Activated T-cell treated with anti-CD3 and anti-CD28 coated beads, Interleukin-2, amount 50 U/mL, for 72 hours (primary cell): ENCODE measurements around the gene ZNF692. TPM values are rescaled to one million over a fixed set of nuclear protein-coding genes. Genes with fewer than 3 reads are reported as not detected.
"Not testable (repeated sequence)": the region's sequence is repeated elsewhere in the genome, so short reads cannot be mapped to it uniquely, and the experiment has no call there.

Experiments used
- ATAC-seq, 2 donors: fragments of 150-1000 bp; cut with Tn5 transposase; replicated peaks in 1 of 2; 2 replicates each; pipeline ENCODE4 v1.10.0; 2021; ENCODE audit warnings: moderate library complexity in 2 of 2, mild to moderate bottlenecking in 1 of 2
- DNase-seq, 2 donors: peaks; one replicate each; pipeline ENCODE4 v3.0.0; 2021 to 2022; ENCODE audit warnings: mixed read lengths in 1 of 2
- H3K27ac Mint-ChIP-seq: one replicate; pipeline ENCODE4 v1.8.0; 2022; ENCODE audit warnings: mild to moderate bottlenecking, moderate library complexity, mixed read lengths
- H3K27me3 Mint-ChIP-seq: one replicate; pipeline ENCODE4 v1.8.0; 2022; ENCODE audit warnings: low read depth, mixed read lengths
- H3K36me3 Mint-ChIP-seq, 2 donors: one replicate each; pipeline ENCODE4 v1.8.0; 2022; ENCODE audit warnings: mixed read lengths in 2 of 2, mild to moderate bottlenecking in 1 of 2; ENCODE audit not compliant: insufficient read depth in 2 of 2
- H3K4me1 Mint-ChIP-seq: one replicate; pipeline ENCODE4 v1.8.0; 2022; ENCODE audit warnings: low read depth, mixed read lengths
- H3K4me3 Mint-ChIP-seq, 2 donors: one replicate each; pipeline ENCODE4 v1.8.0; 2022; ENCODE audit warnings: mild to moderate bottlenecking in 2 of 2, mixed read lengths in 2 of 2, moderate library complexity in 2 of 2
- H3K9me3 Mint-ChIP-seq, 2 donors: one replicate each; pipeline ENCODE4 v1.8.0; 2022; ENCODE audit warnings: mixed read lengths in 2 of 2
- total RNA-seq, 2 donors: library from RNA; stranded (reverse); gene quantifications; one replicate each; pipeline ENCODE4 v1.2.3, GENCODE V29; 2022

The ZNF692 gene
- total RNA-seq, 2 donors from 2014 or later: 42.8 to 57.6 TPM

DNA sequence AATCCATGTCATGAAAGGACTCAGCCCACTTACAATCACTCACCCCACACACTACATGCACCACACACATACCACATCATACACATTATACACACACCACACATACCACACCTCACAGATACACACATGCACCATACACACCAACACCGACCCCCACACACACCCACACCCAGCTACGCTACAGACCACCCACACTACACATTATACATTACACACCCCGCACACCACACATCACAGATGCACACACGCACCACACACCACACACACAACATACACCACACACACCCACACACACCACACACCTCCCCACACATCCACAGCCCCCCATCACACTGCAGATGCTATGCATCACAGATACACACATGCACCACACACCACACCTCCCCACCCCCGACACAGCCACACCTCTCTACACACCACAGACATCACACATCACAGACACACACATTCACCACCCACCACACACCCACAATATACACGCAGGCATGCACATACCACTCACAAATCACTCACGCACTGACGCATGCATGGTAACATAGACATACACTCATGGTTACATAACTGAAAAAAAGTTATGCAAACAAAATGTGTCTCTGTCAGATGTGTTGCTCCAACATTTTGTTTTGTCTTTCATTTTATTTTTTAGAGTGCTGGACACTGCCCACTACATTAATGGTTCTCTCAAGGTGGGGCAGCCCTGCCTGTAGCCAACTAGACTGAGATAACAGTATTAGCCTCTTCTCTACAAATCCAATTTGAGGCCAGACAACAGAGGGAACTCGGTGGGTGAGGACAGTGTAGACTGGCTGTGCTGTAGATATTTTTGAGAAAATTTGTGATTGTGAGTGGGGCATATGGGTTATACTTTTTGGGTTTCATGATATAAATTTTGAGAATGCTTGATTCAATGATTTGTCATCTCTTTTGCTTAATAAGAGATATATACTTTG is 31.9 kb upstream of the ZNF692 start:
- no peak overlapping the region for H3K4me3 Mint-ChIP-seq
- H3K9me3 Mint-ChIP-seq: no peaks in the 10 kb centered on the region
- H3K36me3 Mint-ChIP-seq: no peaks in the 10 kb centered on the region
- ATAC-seq (no peak), DNase-seq (no peak)
- H3K27ac Mint-ChIP-seq: no peak overlapping the region
- H3K4me1 Mint-ChIP-seq: no peaks in the 10 kb centered on the region
- peaks cover 20% of the 10 kb centered on the region for H3K27me3 Mint-ChIP-seq

DNA sequence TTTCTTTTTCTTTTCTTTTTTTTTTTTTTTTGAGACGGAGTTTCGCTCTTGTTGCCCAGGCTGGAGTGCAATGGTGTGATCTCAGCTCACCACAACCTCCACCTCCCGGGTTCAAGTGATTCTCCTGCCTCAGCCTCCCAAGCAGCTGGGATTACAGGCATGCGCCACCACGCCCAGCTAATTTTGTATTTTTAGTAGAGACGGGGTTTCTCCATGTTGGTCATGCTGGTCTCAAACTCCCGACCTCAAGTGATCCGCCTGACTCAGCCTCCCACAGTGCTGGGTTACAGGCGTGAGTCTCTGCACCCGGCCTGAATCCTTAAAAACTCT is 31.0 kb upstream of the ZNF692 start:
- not testable (repeated sequence) for DNase-seq, H3K36me3 Mint-ChIP-seq, H3K4me3 Mint-ChIP-seq, H3K9me3 Mint-ChIP-seq, ATAC-seq, H3K27ac Mint-ChIP-seq, H3K4me1 Mint-ChIP-seq
- H3K27me3 Mint-ChIP-seq: peaks cover 18% of the 10 kb centered on the region

DNA sequence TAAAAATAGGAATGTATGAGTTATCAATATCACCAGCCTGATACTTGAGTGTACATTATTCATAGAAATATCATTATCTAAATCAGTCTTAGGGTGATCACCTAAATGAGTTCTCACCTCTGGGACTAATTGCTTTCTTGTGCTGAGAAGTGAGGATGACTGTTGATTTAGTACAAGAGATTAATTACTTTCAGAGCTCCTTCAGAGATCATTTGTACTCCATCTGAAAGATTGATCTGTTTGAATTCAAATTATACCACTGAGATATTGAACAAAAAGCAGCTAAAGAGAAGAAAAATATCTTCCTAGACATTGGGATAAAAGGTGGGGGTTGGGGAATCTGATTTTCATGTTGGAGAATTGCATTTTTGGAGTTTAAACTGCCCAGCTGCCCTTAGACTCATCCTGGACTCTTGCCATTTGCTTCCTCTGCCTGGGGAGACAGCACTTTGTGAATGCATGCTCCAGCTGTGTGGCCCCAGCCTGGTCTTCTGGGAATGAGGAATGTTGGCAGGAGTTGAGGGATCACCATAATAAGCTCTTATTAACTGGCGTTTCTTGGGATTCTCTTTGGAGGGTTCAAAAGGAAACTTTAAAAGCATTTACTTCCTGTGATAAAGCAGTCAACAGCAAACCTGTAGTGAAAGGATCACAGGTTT is 27.5 kb upstream of the ZNF692 start:
- H3K36me3 Mint-ChIP-seq: no peaks in the 10 kb centered on the region
- peaks cover 18% of the 10 kb centered on the region for H3K27me3 Mint-ChIP-seq
- ATAC-seq: no peak
- no peaks in the 10 kb centered on the region for H3K9me3 Mint-ChIP-seq
- no peaks in the 10 kb centered on the region for H3K4me1 Mint-ChIP-seq
- no peak overlapping the region for H3K4me3 Mint-ChIP-seq
- no peak overlapping the region for H3K27ac Mint-ChIP-seq
- no peak for DNase-seq

- ATAC-seq: no peak
- DNase-seq: no peak
- Mint-ChIP-seq H3K27me3 (peaks cover 12% of the 10 kb centered on the region), H3K36me3 (no peaks in the 10 kb centered on the region), H3K9me3 (no peaks in the 10 kb centered on the region), H3K4me3 (no peak overlapping the region), H3K4me1 (no peaks in the 10 kb centered on the region), H3K27ac (peak overlapping the region; percentile 4)
Measured at GRCh38 chr1:248885646-248886045, 26.8 kb upstream of the ZNF692 start.

DNA sequence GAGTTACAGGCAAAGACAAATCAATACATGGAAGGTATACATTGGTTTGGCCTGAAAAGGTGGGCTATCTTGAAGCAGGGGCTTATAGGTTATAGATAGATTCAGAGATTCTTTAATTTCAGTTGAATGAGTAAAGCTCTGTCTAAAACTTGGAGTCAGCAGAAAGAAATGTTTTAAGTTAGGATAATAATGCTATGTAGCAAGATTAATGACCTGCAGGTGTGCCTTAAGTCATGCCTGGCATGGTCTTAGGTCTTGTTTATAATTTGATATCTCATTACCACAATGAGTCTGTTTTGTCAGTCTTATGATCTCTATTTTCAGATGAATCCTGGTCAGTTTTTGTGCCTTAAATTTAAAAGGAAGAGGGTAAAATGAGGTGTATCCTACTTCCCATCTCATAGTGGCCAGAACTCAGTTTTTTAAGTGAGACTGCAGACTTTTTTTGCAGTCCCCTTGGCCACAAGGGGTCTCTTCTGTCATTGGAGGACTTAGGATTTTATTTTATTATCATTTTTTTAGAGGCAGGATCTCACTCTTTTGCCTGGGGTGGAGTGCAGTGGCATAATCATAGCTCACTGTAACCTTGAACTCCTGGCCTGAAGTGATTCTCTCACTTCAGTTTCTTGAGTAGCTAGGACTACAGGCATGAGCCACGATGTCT is 25.9 kb upstream of the ZNF692 start:
- Mint-ChIP-seq H3K27me3 (peaks cover 6% of the 10 kb centered on the region), H3K27ac (no peak overlapping the region), H3K9me3 (no peaks in the 10 kb centered on the region), H3K4me3 (no peak overlapping the region), H3K4me1 (no peaks in the 10 kb centered on the region), H3K36me3 (no peaks in the 10 kb centered on the region)
- no peak for ATAC-seq
- DNase-seq: no peak

DNA sequence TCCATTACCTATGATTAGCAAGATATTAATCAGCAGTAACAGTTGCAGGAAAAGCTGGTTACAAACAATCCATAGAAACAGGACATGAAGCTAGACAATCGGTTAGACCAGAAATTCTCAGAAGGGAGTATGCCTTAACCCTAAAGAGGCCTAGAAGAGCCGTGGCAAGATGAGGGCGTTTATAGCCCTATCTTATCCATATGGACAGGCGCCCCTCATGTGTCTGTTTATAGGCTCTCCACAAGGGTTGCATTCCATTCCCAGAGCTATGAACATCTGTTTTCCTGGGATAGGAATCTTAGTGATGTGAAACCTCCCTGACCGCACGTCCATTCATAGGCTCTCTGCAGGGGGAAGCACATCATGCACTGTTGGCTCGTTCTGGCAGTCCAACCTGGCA is 23.5 kb upstream of the ZNF692 start:
- H3K4me1 Mint-ChIP-seq, H3K36me3 Mint-ChIP-seq, H3K27me3 Mint-ChIP-seq, H3K4me3 Mint-ChIP-seq, ATAC-seq, H3K27ac Mint-ChIP-seq, DNase-seq, H3K9me3 Mint-ChIP-seq: not testable (repeated sequence)

GRCh38 chr1:248881261-248881660 is 22.4 kb upstream of the ZNF692 start:
- no peak overlapping the region for H3K27ac Mint-ChIP-seq
- H3K4me1 Mint-ChIP-seq: no peaks in the 10 kb centered on the region
- H3K9me3 Mint-ChIP-seq: no peaks in the 10 kb centered on the region

GRCh38 chr1:248873993-248874533 is 15.2 kb upstream of the ZNF692 start:
- Mint-ChIP-seq H3K36me3 (peaks cover 0 to 7% of the 10 kb centered on the region in 2 donors), H3K27me3 (no peaks in the 10 kb centered on the region), H3K4me3 (peak overlapping the region; percentile 91 to 99), H3K9me3 (no peaks in the 10 kb centered on the region), H3K4me1 (peaks cover 26% of the 10 kb centered on the region), H3K27ac (peak overlapping the region; percentile 100)
- ATAC-seq: peak; percentile 69 to 73
- DNase-seq: peak; percentile 73 to 88

More at GRCh38 chr1:248881261-248881660, 22.4 kb upstream of the ZNF692 start:
- DNase-seq (no peak), ATAC-seq (no peak)
- no peaks in the 10 kb centered on the region for H3K36me3 Mint-ChIP-seq
- peaks cover 6% of the 10 kb centered on the region for H3K27me3 Mint-ChIP-seq
- no peak overlapping the region for H3K4me3 Mint-ChIP-seq

GRCh38 chr1:248873409-248873992 is 14.6 kb upstream of the ZNF692 start:
- peak; percentile 86 to 88 for ATAC-seq
- peak; percentile 93 for DNase-seq
- Mint-ChIP-seq H3K27me3 (no peaks in the 10 kb centered on the region), H3K9me3 (no peaks in the 10 kb centered on the region), H3K4me1 (peaks cover 26% of the 10 kb centered on the region), H3K36me3 (peaks cover 0 to 7% of the 10 kb centered on the region in 2 donors), H3K4me3 (peak overlapping the region; percentile 91 to 99), H3K27ac (peak overlapping the region; percentile 100)

DNA sequence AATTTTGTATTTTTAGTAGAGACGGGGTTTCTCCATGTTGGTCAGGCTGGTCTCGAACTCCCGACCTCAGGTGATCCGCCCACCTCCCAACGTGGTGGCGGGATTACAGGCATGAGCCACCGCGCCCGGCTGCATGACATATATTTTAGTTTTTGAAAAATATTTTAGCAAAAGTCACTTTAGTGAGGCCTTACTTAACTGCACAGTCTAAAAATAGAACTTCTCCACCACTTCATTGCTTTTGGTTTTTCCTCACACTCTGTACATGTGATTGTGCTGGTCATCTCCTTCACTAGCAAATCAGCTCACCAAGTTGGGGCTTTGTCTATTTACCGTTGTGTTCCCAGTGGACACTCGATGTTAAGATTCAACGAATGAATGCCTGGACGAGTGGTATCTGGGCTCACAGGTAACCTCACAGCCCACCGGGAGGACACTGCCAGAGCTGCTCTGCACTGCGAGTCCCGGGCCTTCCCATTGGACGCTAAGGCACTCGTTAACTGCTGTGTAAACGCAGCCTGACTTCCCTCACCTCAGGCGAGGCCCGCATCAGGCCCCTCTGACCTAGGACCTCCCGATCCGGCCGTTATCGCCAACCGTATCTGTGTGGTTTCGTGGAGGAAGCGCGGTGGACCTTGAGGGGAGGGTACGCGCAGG is 14.0 kb upstream of the ZNF692 start:
- peak overlapping the region; percentile 100 for H3K27ac Mint-ChIP-seq
- H3K36me3 Mint-ChIP-seq: peaks cover 0 to 7% of the 10 kb centered on the region in 2 donors
- ATAC-seq: peak; percentile 54 to 57
- H3K27me3 Mint-ChIP-seq: no peaks in the 10 kb centered on the region
- H3K4me3 Mint-ChIP-seq: peak overlapping the region; percentile 91 to 99
- H3K4me1 Mint-ChIP-seq: peaks cover 26% of the 10 kb centered on the region
- H3K9me3 Mint-ChIP-seq: no peaks in the 10 kb centered on the region
- peak; percentile 55 to 57 for DNase-seq

DNA sequence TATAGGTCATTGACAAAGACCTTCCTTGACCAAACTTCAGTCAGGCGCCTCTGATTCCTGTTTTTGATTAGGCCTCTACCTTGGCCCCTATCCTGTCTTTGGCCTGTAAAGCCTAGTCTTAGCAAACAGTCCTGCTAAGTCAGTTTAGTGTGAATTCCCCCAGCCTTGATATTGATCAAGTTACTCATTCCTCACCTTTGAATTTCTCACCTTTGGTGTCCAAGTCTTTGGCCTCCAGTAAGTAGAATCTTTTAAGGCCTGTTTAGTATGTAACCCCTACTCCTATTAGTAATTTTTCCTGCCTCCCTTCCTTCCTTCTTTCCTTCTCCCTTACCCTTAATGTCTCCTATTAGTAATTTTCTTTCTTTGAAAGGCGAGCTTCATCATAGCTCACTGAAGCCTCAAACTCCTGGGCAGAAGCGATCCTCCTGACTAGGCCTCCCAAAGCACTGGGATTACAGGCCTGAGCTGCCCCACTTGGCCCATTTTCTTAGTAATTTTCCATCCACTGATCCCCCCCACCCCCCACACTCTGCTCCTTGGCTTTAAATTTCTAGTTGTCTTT is 13.0 kb upstream of the ZNF692 start:
- Mint-ChIP-seq H3K9me3 (no peaks in the 10 kb centered on the region), H3K36me3 (peaks cover 0 to 7% of the 10 kb centered on the region in 2 donors), H3K4me1 (peaks cover 26% of the 10 kb centered on the region), H3K4me3 (peak overlapping the region; percentile 43 to 61), H3K27me3 (no peaks in the 10 kb centered on the region), H3K27ac (peak overlapping the region; percentile 58)
- ATAC-seq (no peak), DNase-seq (no peak)
